HG03175 (cell line): ENCODE measurements around the gene JOSD2.

Experiments used
- ATAC-seq: cut with Tn5 transposase; IDR thresholded peaks from one replicate; pipeline ENCODE4 v1.9.1; 2021; ENCODE audit warnings: mild to moderate bottlenecking, moderate library complexity; ENCODE audit not compliant: unreplicated experiment

JOSD2 gene

GRCh38 chr19:50457300-50457699 is 53.7 kb downstream of the JOSD2 start:
- ATAC-seq, result no peak
